ENCODE results near the gene EFNA3. TPM values are rescaled to one million over a fixed set of nuclear protein-coding genes. Genes with fewer than 3 reads are reported as not detected.

The EFNA3 gene
- polyA plus RNA-seq, 1 experiment, result 0.56 TPM

DNA sequence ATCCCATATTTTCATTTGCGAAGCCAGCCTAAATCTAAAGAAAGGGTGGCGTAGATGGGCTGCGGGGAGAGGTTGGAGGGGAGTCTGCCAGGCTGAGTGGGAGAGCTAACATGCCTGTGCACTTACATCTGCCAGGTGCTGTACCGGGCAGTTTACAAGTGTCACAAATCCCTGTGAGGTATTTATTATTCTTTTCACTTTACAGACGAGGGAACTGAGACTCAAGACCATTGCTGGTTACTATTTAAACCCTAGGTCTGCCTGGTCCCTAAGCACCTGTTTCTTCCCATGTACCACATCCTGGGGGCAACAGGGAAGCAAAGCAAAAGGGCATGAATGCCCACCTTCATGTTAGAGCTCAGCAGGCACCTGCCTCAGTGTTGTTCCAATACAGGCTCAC, 29.7 kb downstream of the EFNA3 start:
- DNase-seq (ENCODE audit: low read depth, low spot score), result no peak
- no peaks in the 10 kb centered on the region for H3K9me3 ChIP-seq (ENCODE audit: control insufficient read depth, insufficient read depth, low read length)
- no peak overlapping the region for H3K4me3 ChIP-seq (ENCODE audit: low read depth, low read length)
- no peak overlapping the region for H3K27ac ChIP-seq (ENCODE audit: low read depth, low read length)
- H3K27me3 ChIP-seq (ENCODE audit: control insufficient read depth, insufficient read depth, low read length), result peaks cover 35% of the 10 kb centered on the region
- CTCF ChIA-PET, result interaction anchor here (1.8 to 3.4 kb wide), 2 partner anchors 17 to 60 kb away, joined by 7 read pairs; no protein-coding TSS in a partner anchor
- POLR2A ChIA-PET, result no interaction called here
- TF ChIP-seq, protein P1, sequence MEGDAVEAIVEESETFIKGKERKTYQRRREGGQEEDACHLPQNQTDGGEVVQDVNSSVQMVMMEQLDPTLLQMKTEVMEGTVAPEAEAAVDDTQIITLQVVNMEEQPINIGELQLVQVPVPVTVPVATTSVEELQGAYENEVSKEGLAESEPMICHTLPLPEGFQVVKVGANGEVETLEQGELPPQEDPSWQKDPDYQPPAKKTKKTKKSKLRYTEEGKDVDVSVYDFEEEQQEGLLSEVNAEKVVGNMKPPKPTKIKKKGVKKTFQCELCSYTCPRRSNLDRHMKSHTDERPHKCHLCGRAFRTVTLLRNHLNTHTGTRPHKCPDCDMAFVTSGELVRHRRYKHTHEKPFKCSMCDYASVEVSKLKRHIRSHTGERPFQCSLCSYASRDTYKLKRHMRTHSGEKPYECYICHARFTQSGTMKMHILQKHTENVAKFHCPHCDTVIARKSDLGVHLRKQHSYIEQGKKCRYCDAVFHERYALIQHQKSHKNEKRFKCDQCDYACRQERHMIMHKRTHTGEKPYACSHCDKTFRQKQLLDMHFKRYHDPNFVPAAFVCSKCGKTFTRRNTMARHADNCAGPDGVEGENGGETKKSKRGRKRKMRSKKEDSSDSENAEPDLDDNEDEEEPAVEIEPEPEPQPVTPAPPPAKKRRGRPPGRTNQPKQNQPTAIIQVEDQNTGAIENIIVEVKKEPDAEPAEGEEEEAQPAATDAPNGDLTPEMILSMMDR (IDR thresholded peaks at IDR 0.05; ENCODE audit: low read depth, low read length), result no peak

GRCh38 chr1:155110381-155110780, 31.7 kb downstream of the EFNA3 start:
- ChIA-PET CTCF (no interaction called here), POLR2A (no interaction called here)
- TF ChIP-seq, protein P1 (IDR thresholded peaks at IDR 0.05; ENCODE audit: low read depth, low read length), result no peak
- H3K27ac ChIP-seq (ENCODE audit: low read depth, low read length), result no peak overlapping the region
- H3K27me3 ChIP-seq (ENCODE audit: control insufficient read depth, insufficient read depth, low read length), result peaks cover 35% of the 10 kb centered on the region
- no peaks in the 10 kb centered on the region for H3K9me3 ChIP-seq (ENCODE audit: control insufficient read depth, insufficient read depth, low read length)
- no peak overlapping the region for H3K4me3 ChIP-seq (ENCODE audit: low read depth, low read length)
- no peak for DNase-seq (ENCODE audit: low read depth, low spot score)

GRCh38 chr1:155110826-155111225, 32.2 kb downstream of the EFNA3 start:
- ChIA-PET POLR2A (no interaction called here), CTCF (no interaction called here)
- no peak for DNase-seq (ENCODE audit: low read depth, low spot score)
- H3K9me3 ChIP-seq (ENCODE audit: control insufficient read depth, insufficient read depth, low read length), result no peaks in the 10 kb centered on the region
- no peak overlapping the region for H3K27ac ChIP-seq (ENCODE audit: low read depth, low read length)
- no peak overlapping the region for H3K4me3 ChIP-seq (ENCODE audit: low read depth, low read length)
- H3K27me3 ChIP-seq (ENCODE audit: control insufficient read depth, insufficient read depth, low read length), result peaks cover 30% of the 10 kb centered on the region
- TF ChIP-seq, protein P1 (IDR thresholded peaks at IDR 0.05; ENCODE audit: low read depth, low read length), result no peak

- Histone ChIP-seq H3K27me3 (ENCODE audit: control insufficient read depth, insufficient read depth, low read length) (peaks cover 33% of the 10 kb centered on the region), H3K27ac (ENCODE audit: low read depth, low read length) (no peak overlapping the region), H3K9me3 (ENCODE audit: control insufficient read depth, insufficient read depth, low read length) (no peaks in the 10 kb centered on the region), H3K4me3 (ENCODE audit: low read depth, low read length) (no peak overlapping the region)
- ChIA-PET POLR2A (no interaction called here), CTCF (no interaction called here)
- DNase-seq (ENCODE audit: low read depth, low spot score), result no peak
- TF ChIP-seq, protein P1 (IDR thresholded peaks at IDR 0.05; ENCODE audit: low read depth, low read length), result no peak
Measured at GRCh38 chr1:155113450-155113980, 34.9 kb downstream of the EFNA3 start.

GRCh38 chr1:155116113-155116764, 37.6 kb downstream of the EFNA3 start:
- ChIA-PET CTCF (interaction anchor here (0.9 to 4.2 kb wide), 4 partner anchors 25 to 57 kb away, joined by 5 to 17 read pairs (median 7); partner anchors contain the start of gene KRTCAP2), POLR2A (no interaction called here)
- Histone ChIP-seq H3K4me3 (ENCODE audit: low read depth, low read length) (no peak overlapping the region), H3K27me3 (ENCODE audit: control insufficient read depth, insufficient read depth, low read length) (peaks cover 45% of the 10 kb centered on the region), H3K9me3 (ENCODE audit: control insufficient read depth, insufficient read depth, low read length) (no peaks in the 10 kb centered on the region), H3K27ac (ENCODE audit: low read depth, low read length) (no peak overlapping the region)
- DNase-seq (ENCODE audit: low read depth, low spot score), result no peak
- TF ChIP-seq, protein P1 (IDR thresholded peaks at IDR 0.05; ENCODE audit: low read depth, low read length), result no peak
